Activated T-helper 1 cell treated with anti-CD3 and anti-CD28 coated beads, Interleukin-2, amount 50 U/mL, for 16 hours (primary cell): ENCODE results near the gene SCN9A.
"Not testable (repeated sequence)": the region's sequence is repeated elsewhere in the genome, so short reads cannot be mapped to it uniquely, and the experiment has no call there.

Experiments used
- DNase-seq, 2 donors: peaks; one replicate each; pipeline ENCODE4 v3.0.0-alpha.2; 2020; ENCODE audit warnings: low read depth in 1 of 2, low spot score in 1 of 2

SCN9A gene

GRCh38 chr2:166375736-166376487, at the start of gene SCN9A:
Gene SCN9A, minus strand, starts transcription at chr2:166375944. Its CDS starts 64,188 bp downstream, at chr2:166311756.
- DNase-seq, result no peak

- DNase-seq, result no peak
Observed at GRCh38 chr2:166424841-166425240, 49.1 kb upstream of the SCN9A start.

GRCh38 chr2:166419616-166419934, 43.8 kb upstream of the SCN9A start:
- no peak for DNase-seq

- no peak for DNase-seq
Observed at GRCh38 chr2:166418853-166419615, 43.3 kb upstream of the SCN9A start.

DNA sequence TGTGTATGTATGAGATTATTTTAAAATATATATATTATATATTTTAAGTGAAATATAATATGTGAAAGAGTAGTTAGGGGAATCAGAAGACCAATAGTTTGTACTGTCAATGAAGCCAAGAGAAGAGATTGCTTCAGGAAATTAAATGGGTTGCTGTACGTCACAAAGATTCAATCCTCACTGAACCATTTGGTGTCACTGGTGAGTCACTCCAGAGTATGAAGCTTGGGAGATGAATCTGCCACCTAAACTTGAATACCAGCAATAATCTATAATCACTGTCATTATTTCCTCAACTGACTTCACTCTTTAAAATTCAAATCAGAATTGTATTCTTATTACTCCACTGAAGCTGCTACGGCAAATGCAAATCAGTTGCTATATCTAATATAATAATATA, 41.9 kb upstream of the SCN9A start:
- no peak for DNase-seq

DNA sequence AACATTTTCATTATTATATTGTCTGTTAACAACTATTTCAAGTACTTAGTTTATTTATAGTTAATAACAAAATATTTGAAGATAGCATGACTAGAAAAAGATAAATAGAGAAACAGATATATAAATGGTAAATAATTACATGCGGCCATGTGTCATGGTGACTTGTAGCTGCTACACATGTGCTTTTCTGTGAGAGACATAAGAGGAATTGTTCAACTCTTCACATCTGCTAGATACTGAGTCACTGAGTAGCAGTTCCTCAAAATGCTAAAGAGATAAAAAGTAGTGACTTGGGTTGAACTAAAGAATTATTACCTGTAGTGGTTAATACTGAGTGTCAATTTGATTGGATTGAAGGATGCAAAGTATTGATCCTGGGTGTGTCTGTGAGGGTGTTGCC, 37.5 kb upstream of the SCN9A start:
- no peak for DNase-seq

GRCh38 chr2:166411473-166412230, 35.9 kb upstream of the SCN9A start:
- DNase-seq, result no peak

GRCh38 chr2:166410828-166411472, 35.2 kb upstream of the SCN9A start:
- DNase-seq, result no peak

DNA sequence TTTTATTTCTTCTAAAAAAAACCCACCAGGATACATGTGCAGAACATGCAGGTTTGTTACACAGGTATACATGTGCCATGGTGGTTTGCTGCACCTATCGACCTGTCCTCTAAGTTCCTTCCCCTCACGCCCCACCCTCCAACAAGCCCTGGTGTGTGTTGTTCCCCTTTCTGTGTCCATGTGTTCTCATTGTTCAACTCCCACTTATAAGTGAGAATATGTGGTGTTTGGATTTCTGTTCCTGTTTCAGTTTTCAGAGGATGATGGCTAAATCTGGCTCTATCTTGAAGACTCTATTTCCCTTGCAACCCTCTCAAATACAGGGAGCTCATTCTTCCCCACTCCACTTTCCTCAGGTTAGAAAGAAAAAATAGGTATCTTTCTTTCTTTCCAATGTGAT, 32.0 kb upstream of the SCN9A start:
- DNase-seq, result not testable (repeated sequence)

DNA sequence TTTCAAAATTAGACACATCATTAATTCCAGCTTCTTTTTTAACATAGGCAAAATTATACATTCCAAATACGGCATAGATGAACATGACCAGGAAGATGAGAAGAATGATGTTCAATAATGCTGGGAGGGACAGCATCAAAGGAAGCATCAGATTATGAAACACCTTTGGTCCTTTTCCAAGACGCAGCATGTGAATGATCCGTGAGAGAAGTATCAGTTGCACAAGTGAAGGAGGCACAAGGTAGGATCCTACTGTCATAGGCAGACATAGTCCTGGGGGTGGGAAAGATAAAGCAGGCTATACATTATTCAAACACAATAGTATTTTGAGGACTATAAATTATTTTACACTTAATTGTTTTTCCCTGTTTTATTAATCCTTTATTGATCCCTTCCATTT, 30.6 kb upstream of the SCN9A start:
- no peak for DNase-seq

DNA sequence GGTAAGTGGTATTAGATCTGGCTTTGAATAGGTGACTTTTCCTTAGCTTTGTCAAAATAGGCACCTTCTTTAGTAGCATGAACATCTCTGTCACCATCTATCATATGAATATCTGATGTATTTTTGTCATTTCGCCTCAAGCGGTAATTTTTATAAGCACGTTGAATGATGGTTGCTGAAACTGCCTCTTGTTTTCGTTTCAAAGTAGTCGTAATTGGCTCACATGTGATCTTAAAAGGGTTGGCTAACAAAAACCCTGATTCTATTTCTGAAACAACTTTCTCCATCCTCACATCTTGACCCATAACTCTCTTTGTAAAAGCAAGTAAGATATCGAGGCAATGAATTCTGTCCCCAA, 29.8 kb upstream of the SCN9A start:
- DNase-seq, result no peak

DNA sequence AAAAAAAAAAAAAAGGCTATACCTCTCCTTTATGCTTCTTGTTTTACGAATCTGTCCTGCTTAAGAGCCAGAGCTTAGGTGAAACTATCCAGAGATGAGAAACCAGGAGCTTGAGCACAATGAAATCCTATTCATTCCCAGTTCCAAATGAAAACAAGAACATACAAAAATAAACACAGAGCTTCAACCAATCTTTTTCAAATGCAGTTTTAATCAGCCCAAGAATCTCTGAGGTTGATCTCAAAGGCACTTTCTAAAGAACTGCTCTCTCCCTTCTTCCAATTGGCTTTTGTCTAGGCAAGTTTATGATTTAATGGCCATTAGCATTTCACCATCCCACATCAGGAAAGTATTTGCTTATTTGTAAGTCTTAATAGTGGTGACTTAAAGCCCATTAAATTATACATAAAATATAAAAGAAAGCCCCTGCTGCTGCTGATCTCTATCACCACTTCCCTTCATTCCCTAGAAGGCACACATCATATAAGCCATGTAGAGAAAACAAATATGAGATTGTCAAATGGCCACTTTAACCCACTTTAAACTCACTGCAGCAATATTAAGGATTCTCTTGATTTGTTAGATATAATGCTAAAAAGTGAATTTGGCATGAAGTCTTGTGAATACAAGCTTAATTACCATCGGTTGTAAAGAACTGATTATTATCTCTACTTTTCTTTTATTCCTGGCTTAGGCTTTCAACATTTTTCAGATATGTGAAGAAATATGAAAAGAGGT, 29.3 kb upstream of the SCN9A start:
- DNase-seq, result no peak

- DNase-seq, result no peak
Observed at GRCh38 chr2:166394245-166394644, 18.5 kb upstream of the SCN9A start.

GRCh38 chr2:166393008-166393407, 17.3 kb upstream of the SCN9A start:
- no peak for DNase-seq

- DNase-seq, result no peak
Observed at GRCh38 chr2:166388481-166389070, 12.8 kb upstream of the SCN9A start.

- no peak for DNase-seq
Observed at GRCh38 chr2:166385313-166385712, 9.6 kb upstream of the SCN9A start.

- DNase-seq, result no peak
Observed at GRCh38 chr2:166384774-166385173, 9.0 kb upstream of the SCN9A start.

- DNase-seq, result no peak
Observed at GRCh38 chr2:166382448-166382847, 6.7 kb upstream of the SCN9A start.

DNA sequence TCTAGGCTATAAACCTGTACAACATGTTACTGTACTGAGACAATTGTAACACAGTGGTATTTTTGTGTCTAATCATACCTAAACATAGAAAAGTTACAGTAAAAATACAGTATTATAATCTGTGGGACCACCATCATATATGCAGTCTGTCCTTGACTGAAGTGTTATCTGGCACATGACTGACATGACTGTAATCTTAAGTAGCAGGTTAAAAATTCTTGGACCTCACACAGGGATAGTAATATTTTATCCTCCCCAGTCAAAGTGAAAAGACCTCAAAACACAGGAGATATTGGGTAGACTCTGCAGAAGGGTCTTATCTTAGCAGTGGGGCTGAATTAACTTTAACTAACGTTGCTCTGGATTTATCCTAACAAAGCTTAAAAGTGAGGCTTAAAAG, 4.9 kb upstream of the SCN9A start:
- DNase-seq, result no peak

DNA sequence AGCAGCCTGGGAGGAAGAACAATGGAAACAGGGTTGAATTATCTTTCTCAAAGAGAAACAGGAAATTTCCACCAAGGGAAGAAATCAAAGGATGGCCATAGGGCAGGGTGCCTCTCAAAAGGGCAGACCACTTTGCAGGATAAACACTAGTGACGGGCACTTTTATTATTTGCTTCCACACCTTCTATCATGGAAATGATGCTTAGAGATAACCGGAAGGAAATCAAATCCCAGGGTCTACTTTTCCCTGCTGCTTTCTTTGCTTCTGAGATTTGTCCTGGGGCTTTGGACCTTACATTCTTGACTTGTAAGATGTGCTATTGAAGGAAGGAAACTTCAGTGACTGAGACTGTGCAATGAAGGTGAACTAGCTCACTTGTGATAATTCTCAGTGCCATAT, 1.1 kb upstream of the SCN9A start:
- no peak for DNase-seq

- DNase-seq, result no peak
Observed at GRCh38 chr2:166376488-166376828, 714 bp upstream of the SCN9A start.
